ENCODE data around the gene PINLYP. TPM values are rescaled to one million over a fixed set of nuclear protein-coding genes. Genes with fewer than 3 reads are reported as not detected.

Gene PINLYP
- total and polyA plus RNA-seq, 7 donors = 0.66 to 1.3 (median 0.88) TPM; not detected in 1

- TF ChIP-seq, protein P1, sequence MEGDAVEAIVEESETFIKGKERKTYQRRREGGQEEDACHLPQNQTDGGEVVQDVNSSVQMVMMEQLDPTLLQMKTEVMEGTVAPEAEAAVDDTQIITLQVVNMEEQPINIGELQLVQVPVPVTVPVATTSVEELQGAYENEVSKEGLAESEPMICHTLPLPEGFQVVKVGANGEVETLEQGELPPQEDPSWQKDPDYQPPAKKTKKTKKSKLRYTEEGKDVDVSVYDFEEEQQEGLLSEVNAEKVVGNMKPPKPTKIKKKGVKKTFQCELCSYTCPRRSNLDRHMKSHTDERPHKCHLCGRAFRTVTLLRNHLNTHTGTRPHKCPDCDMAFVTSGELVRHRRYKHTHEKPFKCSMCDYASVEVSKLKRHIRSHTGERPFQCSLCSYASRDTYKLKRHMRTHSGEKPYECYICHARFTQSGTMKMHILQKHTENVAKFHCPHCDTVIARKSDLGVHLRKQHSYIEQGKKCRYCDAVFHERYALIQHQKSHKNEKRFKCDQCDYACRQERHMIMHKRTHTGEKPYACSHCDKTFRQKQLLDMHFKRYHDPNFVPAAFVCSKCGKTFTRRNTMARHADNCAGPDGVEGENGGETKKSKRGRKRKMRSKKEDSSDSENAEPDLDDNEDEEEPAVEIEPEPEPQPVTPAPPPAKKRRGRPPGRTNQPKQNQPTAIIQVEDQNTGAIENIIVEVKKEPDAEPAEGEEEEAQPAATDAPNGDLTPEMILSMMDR (IDR thresholded peaks at IDR 0.05) = no peak
- peaks cover 14% of the 10 kb centered on the region for H3K4me1 ChIP-seq
- H3K27ac ChIP-seq = peak overlapping the region; percentile 82
- H3K9me3 ChIP-seq = no peaks in the 10 kb centered on the region
- no peaks in the 10 kb centered on the region for H3K27me3 ChIP-seq (ENCODE audit: insufficient read depth in 3 of 3, low read length in 2 of 3)
- H3K4me3 ChIP-seq = peak overlapping the region; percentile 94
- ATAC-seq (peak in 3 of 4 donors; percentile 15 to 36 (median 34)), DNase-seq (peak; percentile 57 to 71)
- intact Hi-C loops (cut with DNase I) = no loop called here
- 12 to 24% (median 19%) methylated on average over 13 of the region's 13 CpGs for WGBS, 3 donors
- no peaks in the 10 kb centered on the region for H3K36me3 ChIP-seq (ENCODE audit: insufficient read depth in 1 of 2, low read depth in 1 of 2)
Measured at GRCh38 chr19:43527860-43528622, 47.6 kb upstream of the PINLYP start.

- DNase-seq = peak in 1 of 2 donors; percentile 78
- H3K27me3 ChIP-seq (ENCODE audit: insufficient read depth in 3 of 3, low read length in 2 of 3) = no peaks in the 10 kb centered on the region
- TF ChIP-seq, protein P1 (IDR thresholded peaks at IDR 0.05) = no peak
- H3K9me3 ChIP-seq = no peaks in the 10 kb centered on the region
- intact Hi-C loops (cut with DNase I) = loop anchor here (5.0 to 10.0 kb wide), 2 partner anchors 62 to 65 kb away; partner anchors contain the start of genes IRGQ (in 2 of the 2) and ZNF576 (in 2 of the 2)
- peak overlapping the region; percentile 76 for H3K4me3 ChIP-seq
- WGBS, 3 donors = 1 to 2% (median 2%) methylated on average over 16 of the region's 16 CpGs
- peak overlapping the region; percentile 75 for H3K27ac ChIP-seq
- H3K4me1 ChIP-seq = no peaks in the 10 kb centered on the region
- H3K36me3 ChIP-seq (ENCODE audit: insufficient read depth in 1 of 2, low read depth in 1 of 2) = no peaks in the 10 kb centered on the region
- ATAC-seq = peak in 2 of 4 donors; percentile 26 to 34
Measured at GRCh38 chr19:43532571-43532961, 43.0 kb upstream of the PINLYP start.

- Histone ChIP-seq H3K9me3 (no peaks in the 10 kb centered on the region), H3K4me3 (peak within 1 kb of the TSS; percentile 76), H3K36me3 (ENCODE audit: insufficient read depth in 1 of 2, low read depth in 1 of 2) (peaks cover 0 to 5% of the 10 kb centered on the region in 2 donors), H3K27me3 (ENCODE audit: insufficient read depth in 3 of 3, low read length in 2 of 3) (no peaks in the 10 kb centered on the region), H3K27ac (peak within 1 kb of the TSS; percentile 75), H3K4me1 (no peaks in the 10 kb centered on the region)
- 0 to 1% (median 0%) methylated on average over 42 to 47 of the region's 47 CpGs for WGBS, 3 donors
- intact Hi-C loops (cut with DNase I) = loop anchor here (5.0 to 10.0 kb wide), 2 partner anchors 62 to 64 kb away; partner anchors contain the start of genes IRGQ (in 2 of the 2) and ZNF576 (in 2 of the 2)
- DNase-seq = peak; percentile 86 to 92
- TF ChIP-seq, protein P1 (IDR thresholded peaks at IDR 0.05) = no peak
- ATAC-seq = peak; percentile 64 to 77 (median 68)
Measured at GRCh38 chr19:43532962-43533545, 42.5 kb upstream of the PINLYP start, which contains the start of gene ZNF575. Gene ZNF575 (plus strand): TSS chr19:43533188. CDS start chr19:43534423, 1,235 bp downstream.

GRCh38 chr19:43533546-43534304 lies 41.9 kb upstream of the PINLYP start:
- WGBS, 3 donors = 1% methylated on average over 41 of the region's 41 CpGs
- Histone ChIP-seq H3K4me1 (no peaks in the 10 kb centered on the region), H3K27me3 (ENCODE audit: insufficient read depth in 3 of 3, low read length in 2 of 3) (no peaks in the 10 kb centered on the region), H3K27ac (peak overlapping the region; percentile 75), H3K4me3 (peak overlapping the region; percentile 76), H3K36me3 (ENCODE audit: insufficient read depth in 1 of 2, low read depth in 1 of 2) (peaks cover 0 to 11% of the 10 kb centered on the region in 2 donors), H3K9me3 (no peaks in the 10 kb centered on the region)
- peak; percentile 86 to 90 (median 89) for ATAC-seq
- peak; percentile 97 for DNase-seq
- intact Hi-C loops (cut with DNase I) = loop anchor here (5.0 to 10.0 kb wide), 2 partner anchors 61 to 64 kb away; partner anchors contain the start of genes IRGQ (in 2 of the 2) and ZNF576 (in 2 of the 2)
- TF ChIP-seq, protein P1 (IDR thresholded peaks at IDR 0.05) = no peak
